HL-60 (cell line): Measurements from ENCODE around the gene NUP210.
A peak's percentile ranks its signal among the peaks of the same experiment; 100 is the strongest.

ENCODE experiments used
- DNase-seq, 2 experiments: peaks; one replicate each; pipeline ENCODE4 v3.0.0-alpha.2; 2010 to 2020; ENCODE audit warnings: low read depth in 1 of 2, low spot score in 1 of 2
- H3K27ac ChIP-seq: fragments of 250-450 bp; sonication (Bioruptor Pico); replicated peaks from 2 replicates; pipeline ENCODE4 v1.5.1; 2020; ENCODE audit warnings: mild to moderate bottlenecking, moderate library complexity
- H3K27me3 ChIP-seq: fragments of 250-450 bp; sonication (Bioruptor Pico); 2 replicates; pipeline ENCODE4 v1.5.1; 2021; ENCODE audit warnings: mild to moderate bottlenecking, moderate library complexity; ENCODE audit not compliant: insufficient read depth, poor library complexity, severe bottlenecking
- H3K4me3 ChIP-seq: replicated peaks from 2 replicates; pipeline ENCODE4 v1.5.1; 2011; ENCODE audit warnings: mild to moderate bottlenecking, control low read depth, low read length; ENCODE audit not compliant: insufficient read depth
- GABPA ChIP-seq: IDR thresholded peaks from 2 replicates; pipeline ENCODE4 v1.6.1; 2012; ENCODE audit warnings: low read depth
- POLR2AphosphoS5 ChIP-seq: IDR thresholded peaks from 2 replicates; pipeline ENCODE4 v1.6.1; 2012; ENCODE audit warnings: low read depth
- SPI1 ChIP-seq: IDR thresholded peaks from 2 replicates; pipeline ENCODE4 v1.6.1; 2012; ENCODE audit warnings: low read depth, mild to moderate bottlenecking, borderline replicate concordance
- TF ChIP-seq, protein P1 (sequence below): IDR thresholded peaks from one replicate; pipeline ENCODE4 v1.5.1; 2011; ENCODE audit warnings: low read length, control low read depth, inconsistent platforms; ENCODE audit not compliant: insufficient read depth
- TF ChIP-seq, protein P2 (sequence below): IDR thresholded peaks from 2 replicates; pipeline ENCODE4 v1.6.1; 2012; ENCODE audit warnings: low read depth; ENCODE audit not compliant: insufficient replicate concordance

NUP210 gene

DNA sequence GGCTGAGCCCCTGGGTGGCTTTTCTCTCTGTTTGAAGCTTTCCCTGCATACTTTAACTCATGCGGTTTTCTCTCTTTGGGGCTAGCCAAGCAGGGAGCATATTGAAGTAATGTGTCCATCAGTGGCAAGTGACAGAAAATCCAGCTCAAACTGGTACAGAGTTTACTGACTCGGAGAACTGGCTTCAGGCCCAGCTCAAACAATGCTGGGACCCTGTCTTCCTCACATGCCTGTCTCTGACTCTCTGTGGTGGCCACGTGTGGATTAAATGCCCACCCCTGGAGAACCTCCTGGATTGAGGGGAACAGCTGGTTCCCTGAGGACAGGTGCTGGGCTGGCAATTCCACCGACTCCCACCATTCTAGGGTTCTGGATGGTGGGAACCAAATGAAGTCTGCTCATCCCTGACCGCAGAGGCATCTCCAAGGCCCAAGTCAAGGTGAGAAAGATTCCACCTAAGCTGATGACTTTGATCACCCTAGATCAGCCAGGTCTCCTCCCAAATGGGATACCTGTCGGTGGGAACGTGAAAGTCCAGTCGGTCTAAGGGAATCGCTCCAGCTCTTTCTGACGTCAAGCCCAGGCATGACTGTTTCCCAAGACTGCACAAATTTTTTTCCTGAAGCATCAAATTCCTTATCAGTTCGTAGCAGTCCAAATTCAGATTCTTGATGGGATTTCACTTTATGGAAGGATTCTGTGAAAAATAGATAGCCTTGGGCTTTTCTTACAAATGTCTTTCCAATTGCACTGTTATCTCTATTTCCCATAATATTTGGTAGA lies 43.7 kb upstream of the NUP210 start:
- no peak overlapping the region for H3K27ac ChIP-seq
- no peak overlapping the region for H3K4me3 ChIP-seq

DNA sequence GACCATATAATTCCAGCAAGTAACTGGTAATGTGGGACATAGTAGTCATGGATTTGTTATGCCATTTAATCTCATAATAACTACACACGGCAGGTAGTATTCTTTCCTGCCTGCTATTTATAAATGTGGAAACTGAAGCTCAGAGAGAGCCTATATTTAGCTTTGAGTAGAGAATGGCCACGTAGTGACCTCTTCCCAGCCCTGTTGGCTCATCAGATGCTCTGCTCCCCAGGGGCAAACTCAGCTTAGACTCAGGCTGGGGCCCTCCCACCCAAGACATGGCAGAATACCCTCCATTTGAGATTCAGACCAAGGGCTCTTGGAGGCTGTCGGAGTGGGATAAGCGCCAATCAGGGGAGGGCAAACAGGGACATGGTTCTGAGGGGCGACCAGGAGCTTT lies 42.7 kb upstream of the NUP210 start:
- Histone ChIP-seq H3K27me3 (no peaks in the 10 kb centered on the region), H3K27ac (no peak overlapping the region), H3K4me3 (no peak overlapping the region)
- DNase-seq, result no peak
- TF ChIP-seq GABPA (no peak), POLR2AphosphoS5 (no peak), SPI1 (no peak)
- TF ChIP-seq, protein P1, sequence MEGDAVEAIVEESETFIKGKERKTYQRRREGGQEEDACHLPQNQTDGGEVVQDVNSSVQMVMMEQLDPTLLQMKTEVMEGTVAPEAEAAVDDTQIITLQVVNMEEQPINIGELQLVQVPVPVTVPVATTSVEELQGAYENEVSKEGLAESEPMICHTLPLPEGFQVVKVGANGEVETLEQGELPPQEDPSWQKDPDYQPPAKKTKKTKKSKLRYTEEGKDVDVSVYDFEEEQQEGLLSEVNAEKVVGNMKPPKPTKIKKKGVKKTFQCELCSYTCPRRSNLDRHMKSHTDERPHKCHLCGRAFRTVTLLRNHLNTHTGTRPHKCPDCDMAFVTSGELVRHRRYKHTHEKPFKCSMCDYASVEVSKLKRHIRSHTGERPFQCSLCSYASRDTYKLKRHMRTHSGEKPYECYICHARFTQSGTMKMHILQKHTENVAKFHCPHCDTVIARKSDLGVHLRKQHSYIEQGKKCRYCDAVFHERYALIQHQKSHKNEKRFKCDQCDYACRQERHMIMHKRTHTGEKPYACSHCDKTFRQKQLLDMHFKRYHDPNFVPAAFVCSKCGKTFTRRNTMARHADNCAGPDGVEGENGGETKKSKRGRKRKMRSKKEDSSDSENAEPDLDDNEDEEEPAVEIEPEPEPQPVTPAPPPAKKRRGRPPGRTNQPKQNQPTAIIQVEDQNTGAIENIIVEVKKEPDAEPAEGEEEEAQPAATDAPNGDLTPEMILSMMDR, result no peak
- TF ChIP-seq, protein P2, sequence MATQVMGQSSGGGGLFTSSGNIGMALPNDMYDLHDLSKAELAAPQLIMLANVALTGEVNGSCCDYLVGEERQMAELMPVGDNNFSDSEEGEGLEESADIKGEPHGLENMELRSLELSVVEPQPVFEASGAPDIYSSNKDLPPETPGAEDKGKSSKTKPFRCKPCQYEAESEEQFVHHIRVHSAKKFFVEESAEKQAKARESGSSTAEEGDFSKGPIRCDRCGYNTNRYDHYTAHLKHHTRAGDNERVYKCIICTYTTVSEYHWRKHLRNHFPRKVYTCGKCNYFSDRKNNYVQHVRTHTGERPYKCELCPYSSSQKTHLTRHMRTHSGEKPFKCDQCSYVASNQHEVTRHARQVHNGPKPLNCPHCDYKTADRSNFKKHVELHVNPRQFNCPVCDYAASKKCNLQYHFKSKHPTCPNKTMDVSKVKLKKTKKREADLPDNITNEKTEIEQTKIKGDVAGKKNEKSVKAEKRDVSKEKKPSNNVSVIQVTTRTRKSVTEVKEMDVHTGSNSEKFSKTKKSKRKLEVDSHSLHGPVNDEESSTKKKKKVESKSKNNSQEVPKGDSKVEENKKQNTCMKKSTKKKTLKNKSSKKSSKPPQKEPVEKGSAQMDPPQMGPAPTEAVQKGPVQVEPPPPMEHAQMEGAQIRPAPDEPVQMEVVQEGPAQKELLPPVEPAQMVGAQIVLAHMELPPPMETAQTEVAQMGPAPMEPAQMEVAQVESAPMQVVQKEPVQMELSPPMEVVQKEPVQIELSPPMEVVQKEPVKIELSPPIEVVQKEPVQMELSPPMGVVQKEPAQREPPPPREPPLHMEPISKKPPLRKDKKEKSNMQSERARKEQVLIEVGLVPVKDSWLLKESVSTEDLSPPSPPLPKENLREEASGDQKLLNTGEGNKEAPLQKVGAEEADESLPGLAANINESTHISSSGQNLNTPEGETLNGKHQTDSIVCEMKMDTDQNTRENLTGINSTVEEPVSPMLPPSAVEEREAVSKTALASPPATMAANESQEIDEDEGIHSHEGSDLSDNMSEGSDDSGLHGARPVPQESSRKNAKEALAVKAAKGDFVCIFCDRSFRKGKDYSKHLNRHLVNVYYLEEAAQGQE, result no peak

More for the DNA sequence above, 43.7 kb upstream of the NUP210 start:
- no peak for DNase-seq
- TF ChIP-seq SPI1, result no peak
- H3K27me3 ChIP-seq, result no peaks in the 10 kb centered on the region

DNA sequence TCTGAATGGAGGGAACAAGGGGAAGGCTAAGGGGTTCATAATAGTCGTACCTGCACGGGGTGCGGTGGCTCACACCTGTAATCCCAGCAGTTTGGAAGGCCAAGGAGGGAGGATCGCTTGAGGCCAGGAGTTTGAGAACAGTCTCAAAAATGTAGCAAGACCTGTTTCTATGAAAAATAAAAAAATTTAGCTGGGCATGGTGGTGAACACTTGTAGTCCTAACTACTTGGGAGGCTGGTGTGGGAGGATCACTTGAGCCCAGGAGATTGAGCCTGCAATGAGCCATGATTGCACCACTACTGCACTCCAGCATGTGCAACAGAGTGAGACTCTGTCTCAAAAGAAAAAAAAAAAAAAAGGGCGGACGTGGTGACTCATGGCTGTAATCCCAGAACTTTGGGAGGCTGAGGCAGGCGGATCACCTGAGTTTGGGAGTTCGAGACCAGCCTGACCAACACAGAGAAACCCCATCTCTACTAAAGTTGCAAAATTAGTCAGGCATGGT lies 42.1 kb upstream of the NUP210 start:
- no peaks in the 10 kb centered on the region for H3K27me3 ChIP-seq
- H3K27ac ChIP-seq, result no peak overlapping the region
- TF ChIP-seq, protein P2, result no peak
- TF ChIP-seq GABPA, result no peak
- no peak for DNase-seq
- H3K4me3 ChIP-seq, result no peak overlapping the region

DNA sequence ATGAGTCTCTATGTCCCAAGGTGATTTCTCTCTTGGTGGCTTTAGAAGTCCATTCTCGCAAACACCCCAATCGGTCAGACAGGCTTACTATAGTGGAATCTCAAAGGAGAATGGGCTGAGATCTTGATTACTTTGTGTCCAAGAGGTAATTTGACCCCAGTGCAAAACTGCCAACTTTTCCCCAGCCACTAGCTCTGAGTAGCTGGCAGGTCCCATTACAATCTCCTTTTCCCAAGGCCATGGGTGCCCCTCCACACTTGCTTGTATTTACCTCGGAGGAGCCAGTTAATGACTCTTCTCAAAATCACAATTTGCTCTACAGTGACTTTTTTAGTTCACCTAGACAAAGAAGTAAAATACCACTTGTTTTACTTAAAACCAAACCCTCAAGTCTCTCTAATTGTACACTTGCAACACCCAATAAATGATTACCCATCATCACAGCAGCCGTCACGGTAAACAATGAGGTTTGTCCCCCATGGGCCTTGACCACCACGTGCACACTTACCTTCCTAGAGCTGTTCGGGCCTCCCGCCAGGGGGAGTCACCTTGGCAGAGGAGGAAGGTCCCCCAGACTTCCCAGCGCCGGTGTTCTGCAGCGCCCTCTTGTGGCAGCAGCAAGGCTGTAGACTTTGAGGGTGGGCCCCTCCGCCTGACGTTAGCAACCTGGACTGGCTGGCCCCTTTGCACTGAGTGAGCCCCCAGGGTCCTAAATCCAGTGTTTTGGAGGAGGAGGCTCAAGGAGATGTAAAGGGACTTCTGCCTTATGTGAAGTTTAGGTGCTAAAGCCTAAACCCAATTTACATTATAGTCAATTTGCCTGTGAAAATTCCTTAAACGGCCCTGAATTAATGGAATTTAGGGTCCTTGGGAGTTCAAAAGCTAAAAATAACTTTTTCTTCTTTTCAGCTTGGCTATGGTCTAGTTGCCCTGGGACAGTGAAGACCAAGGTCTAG lies 41.3 kb upstream of the NUP210 start:
- TF ChIP-seq GABPA, result no peak
- TF ChIP-seq, protein P1, result peak; percentile 43
- DNase-seq, result peak; percentile 60 to 69
- H3K4me3 ChIP-seq, result no peak overlapping the region
- no peaks in the 10 kb centered on the region for H3K27me3 ChIP-seq
- no peak overlapping the region for H3K27ac ChIP-seq
